Upper lobe of left lung (tissue), 6 donors: Measurements from ENCODE around the gene SLC35G1. TPM values are rescaled to one million over a fixed set of nuclear protein-coding genes. Genes with fewer than 3 reads are reported as not detected.

Source experiments
- ATAC-seq, 2 donors: fragments of 200-7000 bp; cut with Tn5 transposase; one replicate each; pipeline ENCODE4 v1.9.1; 2022; ENCODE audit warnings: mild to moderate bottlenecking in 2 of 2, moderate library complexity in 2 of 2; ENCODE audit not compliant: low FRiP score in 2 of 2
- DNase-seq, 2 donors: peaks; one replicate each; pipeline ENCODE4 v3.0.0-alpha.2; 2019 to 2020
- H3K27ac ChIP-seq, 4 donors: fragments of 200-600 bp; sonication (generic); one replicate each; pipeline ENCODE4 v1.5.1; 2016 to 2019
- H3K27me3 ChIP-seq, 4 donors: fragments of 200-600 bp; sonication (generic); one replicate each; pipeline ENCODE4 v1.5.1; 2017 to 2019
- H3K36me3 ChIP-seq, 4 donors: fragments of 200-600 bp; sonication (generic); one replicate each; pipeline ENCODE4 v1.5.1; 2016 to 2019
- H3K4me1 ChIP-seq, 4 donors: fragments of 200-600 bp; sonication (generic); one replicate each; pipeline ENCODE4 v1.5.1; 2018 to 2019
- H3K4me3 ChIP-seq, 4 donors: fragments of 200-600 bp; sonication (generic); one replicate each; pipeline ENCODE4 v1.5.1; 2017 to 2019; ENCODE audit warnings: mild to moderate bottlenecking in 2 of 4, moderate library complexity in 1 of 4
- H3K9me3 ChIP-seq, 4 donors: fragments of 200-600 bp; sonication (generic); one replicate each; pipeline ENCODE4 v1.5.1; 2018 to 2019
- CTCF ChIP-seq, 6 experiments: fragments of 450-650 bp in 4 of 6; fragments of 200-600 bp in 2 of 6; sonication (generic) in 2 of 6; IDR thresholded peaks; one replicate each; pipeline ENCODE4 v1.5.1; 2016 to 2019; ENCODE audit warnings: antibody characterized with exemption in 6 of 6
- EP300 ChIP-seq, 4 donors: sonication (generic); formaldehyde crosslinking; IDR thresholded peaks; one replicate each; pipeline ENCODE4 v1.5.1; 2017; ENCODE audit warnings: antibody characterized with exemption in 4 of 4, control low read depth in 2 of 4
- POLR2A ChIP-seq, 4 donors: fragments of 450-650 bp; IDR thresholded peaks; one replicate each; pipeline ENCODE4 v1.5.1; 2016 to 2017; ENCODE audit warnings: antibody characterized with exemption in 4 of 4, mild to moderate bottlenecking in 2 of 4
- POLR2AphosphoS5 ChIP-seq, 2 donors: sonication (generic); formaldehyde crosslinking; IDR thresholded peaks; one replicate each; pipeline ENCODE4 v1.5.1; 2017; ENCODE audit warnings: antibody characterized with exemption in 2 of 2
- WGBS, 2 donors: methylation state at CpG; one replicate each; pipeline ENCODE4 v1.1.5; 2017 to 2018; 5-methylcytosine and 5-hydroxymethylcytosine counted together
- total RNA-seq, 6 donors: library from RNA; depleted of rRNA in 4 of 6; stranded (reverse); fragments of >200 nt in 4 of 6; gene quantifications; one replicate each; pipeline versions ENCODE4 v1.1.0 to v1.2.1, GENCODE V29; 2016 to 2021
- donor health status: DM: no; HTN: no; CAD: no; lungs with moderate emphysema.
- donor health status: DM: no; HTN: yes; CAD: no; lungs with severe emphysema.

SLC35G1 gene
- total RNA-seq, 6 donors from 2014 or later, result 2.4 to 10.5 (median 3.2) TPM

- TF ChIP-seq CTCF (IDR thresholded peaks at IDR 0.05) (no peak), POLR2AphosphoS5 (IDR thresholded peaks at IDR 0.05) (no peak), POLR2A (IDR thresholded peaks at IDR 0.05) (no peak)
- H3K36me3 ChIP-seq, result no peaks in the 10 kb centered on the region
- H3K4me1 ChIP-seq, result no peaks in the 10 kb centered on the region
- H3K9me3 ChIP-seq, result no peaks in the 10 kb centered on the region
- no peak overlapping the region for H3K27ac ChIP-seq
- DNase-seq (no peak), ATAC-seq (no peak)
- H3K27me3 ChIP-seq, result no peaks in the 10 kb centered on the region
- H3K4me3 ChIP-seq, result no peak overlapping the region
- WGBS, 2 donors, result 95 to 97% methylated on average over 2 of the region's 2 CpGs
Observed at GRCh38 chr10:93903051-93903450, 9.3 kb downstream of the SLC35G1 start.

- Histone ChIP-seq H3K27me3 (no peaks in the 10 kb centered on the region), H3K9me3 (no peaks in the 10 kb centered on the region), H3K27ac (no peak overlapping the region), H3K4me3 (no peak overlapping the region), H3K4me1 (no peaks in the 10 kb centered on the region), H3K36me3 (no peaks in the 10 kb centered on the region)
- DNase-seq, result no peak
- 68 to 80% methylated on average over 5 of the region's 5 CpGs for WGBS, 2 donors
- TF ChIP-seq POLR2A (IDR thresholded peaks at IDR 0.05) (no peak), EP300 (IDR thresholded peaks at IDR 0.05) (no peak), CTCF (IDR thresholded peaks at IDR 0.05) (no peak), POLR2AphosphoS5 (IDR thresholded peaks at IDR 0.05) (no peak)
- no peak for ATAC-seq
Observed at GRCh38 chr10:93904901-93905300, 11.1 kb downstream of the SLC35G1 start.

GRCh38 chr10:93907059-93907458 lies 13.3 kb downstream of the SLC35G1 start:
- Histone ChIP-seq H3K9me3 (no peaks in the 10 kb centered on the region), H3K4me1 (no peaks in the 10 kb centered on the region), H3K4me3 (no peak overlapping the region), H3K27me3 (no peaks in the 10 kb centered on the region), H3K36me3 (no peaks in the 10 kb centered on the region), H3K27ac (no peak overlapping the region)
- ATAC-seq (no peak), DNase-seq (no peak)
- TF ChIP-seq EP300 (IDR thresholded peaks at IDR 0.05), result no peak
- TF ChIP-seq POLR2AphosphoS5 (IDR thresholded peaks at IDR 0.05), result no peak
- no peak for TF ChIP-seq CTCF (IDR thresholded peaks at IDR 0.05)
- TF ChIP-seq POLR2A (IDR thresholded peaks at IDR 0.05), result no peak
- WGBS, 2 donors, result 51 to 65% methylated on average over 5 of the region's 5 CpGs

GRCh38 chr10:93911866-93912265 lies 18.1 kb downstream of the SLC35G1 start:
- no peak for ATAC-seq
- no peak for DNase-seq
- WGBS, 2 donors, result 44 to 59% methylated on average over 6 of the region's 6 CpGs

More at GRCh38 chr10:93911866-93912265, 18.1 kb downstream of the SLC35G1 start:
- H3K9me3 ChIP-seq, result no peaks in the 10 kb centered on the region
- no peaks in the 10 kb centered on the region for H3K36me3 ChIP-seq
- TF ChIP-seq POLR2AphosphoS5 (IDR thresholded peaks at IDR 0.05) (no peak), POLR2A (IDR thresholded peaks at IDR 0.05) (no peak), CTCF (IDR thresholded peaks at IDR 0.05) (no peak), EP300 (IDR thresholded peaks at IDR 0.05) (no peak)
- no peaks in the 10 kb centered on the region for H3K4me1 ChIP-seq
- no peaks in the 10 kb centered on the region for H3K27me3 ChIP-seq
- H3K4me3 ChIP-seq, result no peak overlapping the region
- H3K27ac ChIP-seq, result no peak overlapping the region
